ENCODE data around the gene SCRT2.

Gene SCRT2

DNA sequence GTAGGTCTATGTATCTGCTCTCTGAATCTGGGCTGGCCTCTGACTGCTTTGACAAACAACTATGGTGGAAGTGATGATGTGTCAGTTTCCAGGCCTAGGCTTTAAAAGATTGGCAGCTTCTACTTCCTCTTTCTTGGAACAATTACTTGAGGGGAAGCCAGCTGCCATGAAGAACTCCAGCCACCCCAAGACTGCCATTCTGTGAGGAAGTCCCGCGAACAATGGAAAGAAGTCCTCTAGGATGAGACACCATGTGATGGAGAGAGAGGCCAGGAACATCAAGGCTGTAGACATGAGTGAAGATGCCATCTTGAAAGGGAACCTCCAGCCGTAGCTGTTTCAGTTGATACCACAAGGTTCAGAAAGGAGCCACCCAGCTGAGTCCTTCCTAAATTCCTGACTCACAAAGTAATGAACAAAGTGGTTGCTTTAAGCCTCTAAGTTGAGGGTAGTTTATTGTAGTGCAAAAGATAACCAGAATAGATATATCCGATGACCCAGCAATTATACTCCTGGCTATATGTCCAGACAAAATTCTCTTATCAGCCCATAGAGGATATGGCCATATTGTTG is 50.2 kb downstream of the SCRT2 start:
- H3K9me3 ChIP-seq (ENCODE audit: severe bottlenecking), result no peaks in the 10 kb centered on the region
- ATAC-seq (ENCODE audit: low read depth), result no peak
- H3K4me3 ChIP-seq (ENCODE audit: severe bottlenecking), result no peak overlapping the region
- DNase-seq (ENCODE audit: low spot score), result no peak
- H3K4me1 ChIP-seq (ENCODE audit: insufficient read depth, poor library complexity, severe bottlenecking), result no peaks in the 10 kb centered on the region
- H3K27me3 ChIP-seq (ENCODE audit: insufficient read depth, poor library complexity, severe bottlenecking), result peaks cover 3% of the 10 kb centered on the region
- TF ChIP-seq, protein P1, sequence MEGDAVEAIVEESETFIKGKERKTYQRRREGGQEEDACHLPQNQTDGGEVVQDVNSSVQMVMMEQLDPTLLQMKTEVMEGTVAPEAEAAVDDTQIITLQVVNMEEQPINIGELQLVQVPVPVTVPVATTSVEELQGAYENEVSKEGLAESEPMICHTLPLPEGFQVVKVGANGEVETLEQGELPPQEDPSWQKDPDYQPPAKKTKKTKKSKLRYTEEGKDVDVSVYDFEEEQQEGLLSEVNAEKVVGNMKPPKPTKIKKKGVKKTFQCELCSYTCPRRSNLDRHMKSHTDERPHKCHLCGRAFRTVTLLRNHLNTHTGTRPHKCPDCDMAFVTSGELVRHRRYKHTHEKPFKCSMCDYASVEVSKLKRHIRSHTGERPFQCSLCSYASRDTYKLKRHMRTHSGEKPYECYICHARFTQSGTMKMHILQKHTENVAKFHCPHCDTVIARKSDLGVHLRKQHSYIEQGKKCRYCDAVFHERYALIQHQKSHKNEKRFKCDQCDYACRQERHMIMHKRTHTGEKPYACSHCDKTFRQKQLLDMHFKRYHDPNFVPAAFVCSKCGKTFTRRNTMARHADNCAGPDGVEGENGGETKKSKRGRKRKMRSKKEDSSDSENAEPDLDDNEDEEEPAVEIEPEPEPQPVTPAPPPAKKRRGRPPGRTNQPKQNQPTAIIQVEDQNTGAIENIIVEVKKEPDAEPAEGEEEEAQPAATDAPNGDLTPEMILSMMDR (IDR thresholded peaks at IDR 0.05; ENCODE audit: poor library complexity, severe bottlenecking), result no peak
- H3K36me3 ChIP-seq (ENCODE audit: low read depth), result no peaks in the 10 kb centered on the region
- no peak overlapping the region for H3K27ac ChIP-seq (ENCODE audit: poor library complexity, severe bottlenecking)

DNA sequence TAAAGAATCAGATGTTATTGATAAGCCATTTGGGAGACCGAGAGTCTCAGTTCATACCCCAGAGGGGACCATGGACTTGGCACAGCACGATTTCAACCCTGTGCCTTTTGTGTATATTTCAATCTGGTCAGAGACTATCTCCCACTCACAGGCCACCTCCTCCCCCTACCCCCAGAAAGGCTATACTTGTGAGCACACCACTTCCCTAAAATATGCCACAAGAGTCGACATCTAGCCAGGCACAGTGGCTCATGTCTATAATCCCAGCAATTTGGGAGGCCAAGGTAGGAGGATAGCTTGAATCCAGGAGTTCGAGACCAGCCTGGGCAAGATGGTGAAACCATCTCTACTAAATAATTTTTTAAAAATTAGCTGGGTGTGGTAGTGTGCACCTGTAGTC is 51.9 kb downstream of the SCRT2 start:
- H3K27me3 ChIP-seq (ENCODE audit: insufficient read depth, poor library complexity, severe bottlenecking), result peaks cover 3% of the 10 kb centered on the region
- H3K27ac ChIP-seq (ENCODE audit: poor library complexity, severe bottlenecking), result no peak overlapping the region
- H3K4me1 ChIP-seq (ENCODE audit: insufficient read depth, poor library complexity, severe bottlenecking), result no peaks in the 10 kb centered on the region
- TF ChIP-seq, protein P1 (IDR thresholded peaks at IDR 0.05; ENCODE audit: poor library complexity, severe bottlenecking), result no peak
- no peaks in the 10 kb centered on the region for H3K9me3 ChIP-seq (ENCODE audit: severe bottlenecking)
- no peaks in the 10 kb centered on the region for H3K36me3 ChIP-seq (ENCODE audit: low read depth)
- H3K4me3 ChIP-seq (ENCODE audit: severe bottlenecking), result no peak overlapping the region
- DNase-seq (ENCODE audit: low spot score), result no peak
- no peak for ATAC-seq (ENCODE audit: low read depth)

DNA sequence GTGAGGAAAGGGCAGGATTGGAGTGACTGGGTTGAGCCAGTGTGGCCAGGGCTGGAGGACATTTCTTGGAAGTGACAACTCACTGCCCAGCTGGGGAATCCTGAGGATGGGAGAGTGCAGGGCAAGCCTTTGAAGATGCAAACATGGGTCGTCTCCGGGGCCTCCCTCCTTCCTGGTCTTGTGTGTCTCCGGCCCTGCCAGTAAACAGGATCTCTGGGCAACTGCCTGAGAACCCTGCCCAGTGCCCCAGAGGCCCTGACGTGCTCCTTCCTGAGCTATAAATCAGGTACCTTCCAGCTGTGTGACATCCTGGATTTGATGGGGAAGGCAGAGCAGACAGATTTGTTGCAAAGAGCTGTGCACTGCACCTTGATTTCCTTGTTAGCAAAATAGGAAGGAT is 52.6 kb downstream of the SCRT2 start:
- DNase-seq (ENCODE audit: low spot score) (no peak), ATAC-seq (ENCODE audit: low read depth) (no peak)
- Histone ChIP-seq H3K27me3 (ENCODE audit: insufficient read depth, poor library complexity, severe bottlenecking) (peaks cover 3% of the 10 kb centered on the region), H3K9me3 (ENCODE audit: severe bottlenecking) (no peaks in the 10 kb centered on the region), H3K27ac (ENCODE audit: poor library complexity, severe bottlenecking) (no peak overlapping the region), H3K4me3 (ENCODE audit: severe bottlenecking) (no peak overlapping the region), H3K36me3 (ENCODE audit: low read depth) (no peaks in the 10 kb centered on the region), H3K4me1 (ENCODE audit: insufficient read depth, poor library complexity, severe bottlenecking) (no peaks in the 10 kb centered on the region)
- TF ChIP-seq, protein P1 (IDR thresholded peaks at IDR 0.05; ENCODE audit: poor library complexity, severe bottlenecking), result no peak

DNA sequence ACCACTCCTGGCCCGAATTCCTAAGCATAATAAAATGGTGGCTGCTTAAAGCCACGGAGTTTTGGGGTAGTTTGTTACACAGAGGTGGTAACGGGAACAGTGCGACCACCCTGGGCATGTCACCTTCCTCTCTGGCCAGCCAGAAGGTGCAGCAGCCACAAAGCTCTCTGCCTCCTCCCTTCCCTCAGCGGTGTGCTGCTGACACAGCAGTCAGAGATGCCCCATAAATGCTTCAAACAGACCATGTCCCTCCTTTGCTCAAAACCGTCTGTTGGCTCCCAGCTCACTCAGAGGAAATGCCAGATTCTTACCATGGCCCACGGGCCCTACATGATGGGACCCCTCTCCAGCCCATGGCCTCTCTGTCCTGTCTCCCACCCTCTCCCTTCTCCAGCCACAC is 53.4 kb downstream of the SCRT2 start:
- no peak for ATAC-seq (ENCODE audit: low read depth)
- Histone ChIP-seq H3K4me3 (ENCODE audit: severe bottlenecking) (no peak overlapping the region), H3K4me1 (ENCODE audit: insufficient read depth, poor library complexity, severe bottlenecking) (no peaks in the 10 kb centered on the region), H3K9me3 (ENCODE audit: severe bottlenecking) (no peaks in the 10 kb centered on the region), H3K27ac (ENCODE audit: poor library complexity, severe bottlenecking) (no peak overlapping the region), H3K36me3 (ENCODE audit: low read depth) (no peaks in the 10 kb centered on the region), H3K27me3 (ENCODE audit: insufficient read depth, poor library complexity, severe bottlenecking) (peaks cover 3% of the 10 kb centered on the region)
- TF ChIP-seq, protein P1 (IDR thresholded peaks at IDR 0.05; ENCODE audit: poor library complexity, severe bottlenecking), result no peak
- DNase-seq (ENCODE audit: low spot score), result no peak

DNA sequence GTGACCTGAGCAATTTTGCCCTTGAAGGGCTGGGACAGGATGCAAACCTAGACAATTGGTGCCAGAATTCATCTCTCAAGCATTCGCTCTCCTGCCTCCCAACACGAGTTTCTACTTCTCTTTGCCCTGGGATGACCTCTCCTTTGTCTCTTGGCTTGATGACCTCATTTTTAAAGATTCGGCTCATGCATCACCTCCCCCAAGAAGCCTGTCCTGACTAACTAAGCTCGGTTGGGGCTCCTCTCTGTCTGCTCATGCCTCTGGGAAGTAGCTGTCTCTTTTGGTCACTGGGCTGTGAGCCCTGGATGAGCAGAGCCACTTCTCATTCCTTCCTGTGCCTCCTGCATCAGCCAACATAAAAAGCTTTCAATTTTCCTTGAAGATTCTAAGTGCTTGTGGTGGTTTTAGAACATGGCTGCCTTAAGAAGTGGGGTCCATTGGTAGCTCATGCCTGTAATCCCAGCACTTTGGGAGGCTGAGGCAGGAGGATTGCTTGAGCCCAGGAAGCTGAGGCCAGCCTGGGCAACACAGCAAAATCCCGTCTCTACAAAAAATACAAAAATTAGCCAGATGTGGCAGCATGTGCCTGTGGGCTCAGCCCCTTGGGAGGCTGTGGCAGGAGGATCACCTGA is 54.4 kb downstream of the SCRT2 start:
- Histone ChIP-seq H3K4me1 (ENCODE audit: insufficient read depth, poor library complexity, severe bottlenecking) (no peaks in the 10 kb centered on the region), H3K27me3 (ENCODE audit: insufficient read depth, poor library complexity, severe bottlenecking) (peaks cover 3% of the 10 kb centered on the region), H3K4me3 (ENCODE audit: severe bottlenecking) (no peak overlapping the region), H3K36me3 (ENCODE audit: low read depth) (no peaks in the 10 kb centered on the region), H3K9me3 (ENCODE audit: severe bottlenecking) (no peaks in the 10 kb centered on the region), H3K27ac (ENCODE audit: poor library complexity, severe bottlenecking) (no peak overlapping the region)
- no peak for DNase-seq (ENCODE audit: low spot score)
- ATAC-seq (ENCODE audit: low read depth), result peak; percentile 59
- TF ChIP-seq, protein P1 (IDR thresholded peaks at IDR 0.05; ENCODE audit: poor library complexity, severe bottlenecking), result no peak
